ENCODE results near the gene COX6A2.

GRCh38 chr16:31436221-31437045 lies 8.3 kb upstream of the COX6A2 start:
- no peak for TF ChIP-seq CTCF (IDR thresholded peaks at IDR 0.05; ENCODE audit: insufficient read depth, low read length, poor library complexity, severe bottlenecking)
- TF ChIP-seq EZH2phosphoT487 (conservative IDR thresholded peaks at IDR 0.05; ENCODE audit: low read length) = no peak
